HepG2 (cell line): ENCODE measurements around the gene DPM1. TPM values are rescaled to one million over a fixed set of nuclear protein-coding genes. Genes with fewer than 3 reads are reported as not detected.

ENCODE experiments used
- BRCA1 ChIP-seq: sonication (generic); formaldehyde crosslinking; IDR thresholded peaks from 2 replicates; pipeline ENCODE4 v1.4.0; 2020; ENCODE audit warnings: missing genetic modification reagents
- ISL2 ChIP-seq: sonication (generic); formaldehyde crosslinking; IDR thresholded peaks from 2 replicates; pipeline ENCODE4 v1.5.0; 2020; ENCODE audit warnings: missing genetic modification reagents
- KLF11 ChIP-seq: IDR thresholded peaks from 2 replicates; pipeline ENCODE4 v1.6.1; 2016; ENCODE audit warnings: missing compliant biosample characterization
- SOX5 ChIP-seq: IDR thresholded peaks from 2 replicates; pipeline ENCODE4 v1.6.1; 2016; ENCODE audit warnings: borderline replicate concordance
- ZBTB3 ChIP-seq: sonication (generic); formaldehyde crosslinking; IDR thresholded peaks from 2 replicates; pipeline ENCODE4 v1.4.0; 2020; ENCODE audit warnings: low read depth, mild to moderate bottlenecking, moderate library complexity, missing genetic modification reagents, borderline replicate concordance
- ZNF10 ChIP-seq: sonication (generic); formaldehyde crosslinking; IDR thresholded peaks from 2 replicates; pipeline ENCODE4 v1.4.0; 2020; ENCODE audit warnings: mild to moderate bottlenecking, low read depth, missing genetic modification reagents, borderline replicate concordance
- ZNF589 ChIP-seq: sonication (generic); formaldehyde crosslinking; conservative IDR thresholded peaks from 2 replicates; pipeline ENCODE4 v1.8.0; 2022; ENCODE audit warnings: mild to moderate bottlenecking, moderate library complexity, missing genetic modification reagents
- ZNF607 ChIP-seq: sonication (generic); formaldehyde crosslinking; IDR thresholded peaks from 2 replicates; pipeline ENCODE4 v1.5.1; 2020; ENCODE audit warnings: missing genetic modification reagents, mild to moderate bottlenecking, borderline replicate concordance
- polyA plus RNA-seq, 8 experiments: library from polyadenylated mRNA; depleted of rRNA in 3 of 8; stranded (reverse) in 7 of 8; unstranded in 1 of 8; fragments of >200 nt; fragmentation: Illumina TruSeq in 4 of 8; extraction: Trizol in 4 of 8; gene quantifications; 2 replicates each; pipeline versions ENCODE4 v1.2.1 to v1.2.3, GENCODE V29; 2011 to 2016; ENCODE audit warnings: low read depth in 4 of 8, missing spikeins in 1 of 8, mixed read lengths in 1 of 8; ENCODE audit not compliant: insufficient read depth in 1 of 8
- total RNA-seq, 5 experiments: library from RNA; depleted of rRNA; stranded (reverse); fragments of >200 nt; fragmentation: Illumina TruSeq; extraction: Trizol; gene quantifications; 2 replicates each; pipeline ENCODE4 v1.2.3, GENCODE V29; 2016; ENCODE audit warnings: low read depth in 1 of 5
- TF ChIP-seq, protein P1 (sequence below): sonication (generic); formaldehyde crosslinking; IDR thresholded peaks from 2 replicates; pipeline ENCODE4 v1.5.1; 2020; ENCODE audit warnings: mild to moderate bottlenecking, missing genetic modification reagents, borderline replicate concordance
- TF ChIP-seq, protein P2 (sequence below): sonication (generic); formaldehyde crosslinking; IDR thresholded peaks from 2 replicates; pipeline ENCODE4 v1.4.0; 2020; ENCODE audit warnings: mild to moderate bottlenecking, missing genetic modification reagents, borderline replicate concordance
- TF ChIP-seq, protein P3 (sequence below): sonication (generic); formaldehyde crosslinking; IDR thresholded peaks from 2 replicates; pipeline ENCODE4 v1.4.0; 2020; ENCODE audit warnings: missing genetic modification reagents; ENCODE audit errors: not compliant biosample characterization
- TF ChIP-seq, protein P4 (sequence below): sonication (generic); formaldehyde crosslinking; IDR thresholded peaks from 2 replicates; pipeline ENCODE4 v1.4.0; 2020; ENCODE audit warnings: missing genetic modification reagents, borderline replicate concordance
- TF ChIP-seq, protein P5 (sequence below): IDR thresholded peaks from 2 replicates; pipeline ENCODE4 v1.6.1; 2016; ENCODE audit warnings: mild to moderate bottlenecking, missing biosample characterization, missing genetic modification reagents

Gene DPM1
- total and polyA plus RNA-seq, 2 of the 13 experiments (the other 11 are each of a cell fraction or from before 2014, with no cell fraction given), result 83.2 to 161 TPM

DNA sequence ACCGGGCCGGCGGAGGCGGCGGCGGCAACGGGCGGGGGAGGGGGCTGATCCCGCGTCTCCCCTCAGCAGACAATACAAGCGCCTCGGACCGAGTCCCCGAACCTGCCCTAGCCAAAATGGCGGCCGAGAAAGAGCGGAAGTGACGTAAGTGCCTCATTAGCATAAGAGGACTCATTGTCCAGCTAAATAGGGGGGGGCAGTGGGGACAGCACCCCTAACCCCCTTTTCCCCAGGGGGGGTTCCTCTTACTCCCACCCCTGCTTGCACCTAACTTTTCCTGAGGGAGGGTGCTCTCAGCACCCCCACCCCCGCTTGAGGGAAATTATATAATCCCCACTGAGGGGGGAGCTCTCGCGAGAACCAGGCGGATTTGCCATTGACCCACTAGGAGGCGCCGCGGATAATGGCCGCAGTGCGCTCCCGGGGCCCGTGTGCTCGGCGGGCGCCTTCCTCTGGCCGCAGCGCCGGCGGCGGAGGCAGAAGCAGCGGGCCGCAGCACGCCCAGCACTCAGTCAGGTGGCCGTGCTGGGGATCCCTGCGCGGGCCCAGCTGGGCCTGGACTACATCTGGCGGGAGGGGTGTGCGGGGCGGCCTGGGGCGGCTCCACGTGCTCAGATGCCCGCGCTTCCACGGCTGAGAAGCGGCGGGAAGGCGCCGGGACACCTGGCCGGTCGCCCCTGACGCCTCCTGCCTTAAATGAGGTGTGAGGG lies 26.9 kb downstream of the DPM1 start, which contains the start of gene ADNP (continued):
- TF ChIP-seq, protein P1, sequence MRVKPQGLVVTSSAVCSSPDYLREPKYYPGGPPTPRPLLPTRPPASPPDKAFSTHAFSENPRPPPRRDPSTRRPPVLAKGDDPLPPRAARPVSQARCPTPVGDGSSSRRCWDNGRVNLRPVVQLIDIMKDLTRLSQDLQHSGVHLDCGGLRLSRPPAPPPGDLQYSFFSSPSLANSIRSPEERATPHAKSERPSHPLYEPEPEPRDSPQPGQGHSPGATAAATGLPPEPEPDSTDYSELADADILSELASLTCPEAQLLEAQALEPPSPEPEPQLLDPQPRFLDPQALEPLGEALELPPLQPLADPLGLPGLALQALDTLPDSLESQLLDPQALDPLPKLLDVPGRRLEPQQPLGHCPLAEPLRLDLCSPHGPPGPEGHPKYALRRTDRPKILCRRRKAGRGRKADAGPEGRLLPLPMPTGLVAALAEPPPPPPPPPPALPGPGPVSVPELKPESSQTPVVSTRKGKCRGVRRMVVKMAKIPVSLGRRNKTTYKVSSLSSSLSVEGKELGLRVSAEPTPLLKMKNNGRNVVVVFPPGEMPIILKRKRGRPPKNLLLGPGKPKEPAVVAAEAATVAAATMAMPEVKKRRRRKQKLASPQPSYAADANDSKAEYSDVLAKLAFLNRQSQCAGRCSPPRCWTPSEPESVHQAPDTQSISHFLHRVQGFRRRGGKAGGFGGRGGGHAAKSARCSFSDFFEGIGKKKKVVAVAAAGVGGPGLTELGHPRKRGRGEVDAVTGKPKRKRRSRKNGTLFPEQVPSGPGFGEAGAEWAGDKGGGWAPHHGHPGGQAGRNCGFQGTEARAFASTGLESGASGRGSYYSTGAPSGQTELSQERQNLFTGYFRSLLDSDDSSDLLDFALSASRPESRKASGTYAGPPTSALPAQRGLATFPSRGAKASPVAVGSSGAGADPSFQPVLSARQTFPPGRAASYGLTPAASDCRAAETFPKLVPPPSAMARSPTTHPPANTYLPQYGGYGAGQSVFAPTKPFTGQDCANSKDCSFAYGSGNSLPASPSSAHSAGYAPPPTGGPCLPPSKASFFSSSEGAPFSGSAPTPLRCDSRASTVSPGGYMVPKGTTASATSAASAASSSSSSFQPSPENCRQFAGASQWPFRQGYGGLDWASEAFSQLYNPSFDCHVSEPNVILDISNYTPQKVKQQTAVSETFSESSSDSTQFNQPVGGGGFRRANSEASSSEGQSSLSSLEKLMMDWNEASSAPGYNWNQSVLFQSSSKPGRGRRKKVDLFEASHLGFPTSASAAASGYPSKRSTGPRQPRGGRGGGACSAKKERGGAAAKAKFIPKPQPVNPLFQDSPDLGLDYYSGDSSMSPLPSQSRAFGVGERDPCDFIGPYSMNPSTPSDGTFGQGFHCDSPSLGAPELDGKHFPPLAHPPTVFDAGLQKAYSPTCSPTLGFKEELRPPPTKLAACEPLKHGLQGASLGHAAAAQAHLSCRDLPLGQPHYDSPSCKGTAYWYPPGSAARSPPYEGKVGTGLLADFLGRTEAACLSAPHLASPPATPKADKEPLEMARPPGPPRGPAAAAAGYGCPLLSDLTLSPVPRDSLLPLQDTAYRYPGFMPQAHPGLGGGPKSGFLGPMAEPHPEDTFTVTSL (CRISPR knock-in tag), result no peak
- TF ChIP-seq, protein P2, sequence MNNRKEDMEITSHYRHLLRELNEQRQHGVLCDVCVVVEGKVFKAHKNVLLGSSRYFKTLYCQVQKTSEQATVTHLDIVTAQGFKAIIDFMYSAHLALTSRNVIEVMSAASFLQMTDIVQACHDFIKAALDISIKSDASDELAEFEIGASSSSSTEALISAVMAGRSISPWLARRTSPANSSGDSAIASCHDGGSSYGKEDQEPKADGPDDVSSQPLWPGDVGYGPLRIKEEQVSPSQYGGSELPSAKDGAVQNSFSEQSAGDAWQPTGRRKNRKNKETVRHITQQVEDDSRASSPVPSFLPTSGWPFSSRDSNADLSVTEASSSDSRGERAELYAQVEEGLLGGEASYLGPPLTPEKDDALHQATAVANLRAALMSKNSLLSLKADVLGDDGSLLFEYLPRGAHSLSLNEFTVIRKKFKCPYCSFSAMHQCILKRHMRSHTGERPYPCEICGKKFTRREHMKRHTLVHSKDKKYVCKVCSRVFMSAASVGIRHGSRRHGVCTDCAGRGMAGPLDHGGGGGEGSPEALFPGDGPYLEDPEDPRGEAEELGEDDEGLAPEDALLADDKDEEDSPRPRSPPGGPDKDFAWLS (CRISPR knock-in tag), result peak; percentile 95
- peak; percentile 65; the same call in 1 of the 2 replicates for TF ChIP-seq SOX5 (CRISPR knock-in tag)
- no peak for TF ChIP-seq BRCA1
- no peak for TF ChIP-seq ZBTB3 (CRISPR knock-in tag)
- TF ChIP-seq, protein P3, sequence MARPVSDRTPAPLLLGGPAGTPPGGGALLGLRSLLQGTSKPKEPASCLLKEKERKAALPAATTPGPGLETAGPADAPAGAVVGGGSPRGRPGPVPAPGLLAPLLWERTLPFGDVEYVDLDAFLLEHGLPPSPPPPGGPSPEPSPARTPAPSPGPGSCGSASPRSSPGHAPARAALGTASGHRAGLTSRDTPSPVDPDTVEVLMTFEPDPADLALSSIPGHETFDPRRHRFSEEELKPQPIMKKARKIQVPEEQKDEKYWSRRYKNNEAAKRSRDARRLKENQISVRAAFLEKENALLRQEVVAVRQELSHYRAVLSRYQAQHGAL, result no peak
- TF ChIP-seq ZNF10 (CRISPR knock-in tag), result no peak
- TF ChIP-seq, protein P4, sequence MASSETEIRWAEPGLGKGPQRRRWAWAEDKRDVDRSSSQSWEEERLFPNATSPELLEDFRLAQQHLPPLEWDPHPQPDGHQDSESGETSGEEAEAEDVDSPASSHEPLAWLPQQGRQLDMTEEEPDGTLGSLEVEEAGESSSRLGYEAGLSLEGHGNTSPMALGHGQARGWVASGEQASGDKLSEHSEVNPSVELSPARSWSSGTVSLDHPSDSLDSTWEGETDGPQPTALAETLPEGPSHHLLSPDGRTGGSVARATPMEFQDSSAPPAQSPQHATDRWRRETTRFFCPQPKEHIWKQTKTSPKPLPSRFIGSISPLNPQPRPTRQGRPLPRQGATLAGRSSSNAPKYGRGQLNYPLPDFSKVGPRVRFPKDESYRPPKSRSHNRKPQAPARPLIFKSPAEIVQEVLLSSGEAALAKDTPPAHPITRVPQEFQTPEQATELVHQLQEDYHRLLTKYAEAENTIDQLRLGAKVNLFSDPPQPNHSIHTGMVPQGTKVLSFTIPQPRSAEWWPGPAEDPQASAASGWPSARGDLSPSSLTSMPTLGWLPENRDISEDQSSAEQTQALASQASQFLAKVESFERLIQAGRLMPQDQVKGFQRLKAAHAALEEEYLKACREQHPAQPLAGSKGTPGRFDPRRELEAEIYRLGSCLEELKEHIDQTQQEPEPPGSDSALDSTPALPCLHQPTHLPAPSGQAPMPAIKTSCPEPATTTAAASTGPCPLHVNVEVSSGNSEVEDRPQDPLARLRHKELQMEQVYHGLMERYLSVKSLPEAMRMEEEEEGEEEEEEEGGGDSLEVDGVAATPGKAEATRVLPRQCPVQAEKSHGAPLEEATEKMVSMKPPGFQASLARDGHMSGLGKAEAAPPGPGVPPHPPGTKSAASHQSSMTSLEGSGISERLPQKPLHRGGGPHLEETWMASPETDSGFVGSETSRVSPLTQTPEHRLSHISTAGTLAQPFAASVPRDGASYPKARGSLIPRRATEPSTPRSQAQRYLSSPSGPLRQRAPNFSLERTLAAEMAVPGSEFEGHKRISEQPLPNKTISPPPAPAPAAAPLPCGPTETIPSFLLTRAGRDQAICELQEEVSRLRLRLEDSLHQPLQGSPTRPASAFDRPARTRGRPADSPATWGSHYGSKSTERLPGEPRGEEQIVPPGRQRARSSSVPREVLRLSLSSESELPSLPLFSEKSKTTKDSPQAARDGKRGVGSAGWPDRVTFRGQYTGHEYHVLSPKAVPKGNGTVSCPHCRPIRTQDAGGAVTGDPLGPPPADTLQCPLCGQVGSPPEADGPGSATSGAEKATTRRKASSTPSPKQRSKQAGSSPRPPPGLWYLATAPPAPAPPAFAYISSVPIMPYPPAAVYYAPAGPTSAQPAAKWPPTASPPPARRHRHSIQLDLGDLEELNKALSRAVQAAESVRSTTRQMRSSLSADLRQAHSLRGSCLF, result no peak
- TF ChIP-seq ZNF589 (CRISPR knock-in tag), result no peak
- peak; percentile 53; the same call in 1 of the 2 replicates for TF ChIP-seq KLF11 (CRISPR knock-in tag)
- no peak; the same call in 1 of the 2 replicates for TF ChIP-seq ZNF607
- TF ChIP-seq, protein P5, sequence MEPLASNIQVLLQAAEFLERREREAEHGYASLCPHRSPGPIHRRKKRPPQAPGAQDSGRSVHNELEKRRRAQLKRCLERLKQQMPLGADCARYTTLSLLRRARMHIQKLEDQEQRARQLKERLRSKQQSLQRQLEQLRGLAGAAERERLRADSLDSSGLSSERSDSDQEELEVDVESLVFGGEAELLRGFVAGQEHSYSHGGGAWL (CRISPR knock-in tag), result peak; percentile 70; the same call in 1 of the 2 replicates
- TF ChIP-seq ISL2, result peak; percentile 73; the same call in 1 of the 2 replicates
